GM21423 (cell line): ENCODE results near the gene AKAP10.
"Not testable (repeated sequence)": the region's sequence is repeated elsewhere in the genome, so short reads cannot be mapped to it uniquely, and the experiment has no call there.

Experiments
- ATAC-seq: cut with Tn5 transposase; IDR thresholded peaks from one replicate; pipeline ENCODE4 v1.9.1; 2021; ENCODE audit warnings: mild to moderate bottlenecking, moderate library complexity; ENCODE audit not compliant: unreplicated experiment

AKAP10 gene, protein sequence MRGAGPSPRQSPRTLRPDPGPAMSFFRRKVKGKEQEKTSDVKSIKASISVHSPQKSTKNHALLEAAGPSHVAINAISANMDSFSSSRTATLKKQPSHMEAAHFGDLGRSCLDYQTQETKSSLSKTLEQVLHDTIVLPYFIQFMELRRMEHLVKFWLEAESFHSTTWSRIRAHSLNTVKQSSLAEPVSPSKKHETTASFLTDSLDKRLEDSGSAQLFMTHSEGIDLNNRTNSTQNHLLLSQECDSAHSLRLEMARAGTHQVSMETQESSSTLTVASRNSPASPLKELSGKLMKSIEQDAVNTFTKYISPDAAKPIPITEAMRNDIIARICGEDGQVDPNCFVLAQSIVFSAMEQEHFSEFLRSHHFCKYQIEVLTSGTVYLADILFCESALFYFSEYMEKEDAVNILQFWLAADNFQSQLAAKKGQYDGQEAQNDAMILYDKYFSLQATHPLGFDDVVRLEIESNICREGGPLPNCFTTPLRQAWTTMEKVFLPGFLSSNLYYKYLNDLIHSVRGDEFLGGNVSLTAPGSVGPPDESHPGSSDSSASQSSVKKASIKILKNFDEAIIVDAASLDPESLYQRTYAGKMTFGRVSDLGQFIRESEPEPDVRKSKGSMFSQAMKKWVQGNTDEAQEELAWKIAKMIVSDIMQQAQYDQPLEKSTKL

DNA sequence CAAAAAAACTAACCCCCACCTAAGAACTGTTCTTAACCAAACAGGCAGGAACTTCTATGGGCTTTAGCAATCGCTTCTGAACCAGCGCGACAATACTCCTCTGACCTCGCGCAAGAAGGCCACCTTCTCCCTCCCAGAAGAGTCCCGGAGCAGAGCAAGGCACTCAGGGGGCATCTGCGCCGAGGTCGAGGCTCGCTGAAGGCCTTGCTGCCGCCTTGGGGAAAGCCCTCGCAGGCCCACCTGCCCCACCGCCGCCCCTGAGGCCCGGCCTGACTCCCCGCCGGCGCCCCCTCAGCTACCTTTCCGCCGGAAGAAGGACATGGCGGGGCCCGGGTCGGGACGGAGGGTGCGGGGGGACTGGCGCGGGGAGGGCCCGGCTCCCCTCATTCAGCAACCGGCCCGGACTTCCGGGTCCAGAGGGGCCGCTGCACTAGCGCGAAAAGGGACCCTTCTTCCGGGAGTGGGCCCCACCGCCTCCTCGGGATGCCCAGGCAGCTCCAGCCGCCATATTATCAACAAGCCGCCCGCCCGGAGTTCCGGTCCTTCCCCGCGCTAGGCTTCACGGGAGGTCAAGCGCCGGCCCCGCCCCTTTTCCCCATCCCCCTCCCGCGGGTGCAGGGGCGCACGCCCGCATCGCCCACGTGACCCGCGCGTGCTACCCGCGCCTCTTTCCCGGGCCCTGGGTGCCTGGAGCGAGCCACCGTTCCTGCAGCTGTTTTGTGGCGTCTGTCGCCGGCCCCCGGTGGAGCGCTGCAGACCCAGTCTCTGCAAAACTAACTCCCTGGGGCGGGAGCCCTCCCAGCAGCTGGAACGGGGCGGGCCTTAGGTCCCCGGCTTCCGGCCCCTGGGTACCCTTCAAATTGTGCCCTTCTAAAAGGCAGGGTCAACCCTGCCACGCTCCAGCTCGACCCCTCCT, at the start of gene AKAP10:
TSS of gene AKAP10 (minus strand) at position 536 of the 916 bp plus-strand sequence. CDS start at position 387, 149 bp downstream.
- peak; percentile 79 for ATAC-seq

DNA sequence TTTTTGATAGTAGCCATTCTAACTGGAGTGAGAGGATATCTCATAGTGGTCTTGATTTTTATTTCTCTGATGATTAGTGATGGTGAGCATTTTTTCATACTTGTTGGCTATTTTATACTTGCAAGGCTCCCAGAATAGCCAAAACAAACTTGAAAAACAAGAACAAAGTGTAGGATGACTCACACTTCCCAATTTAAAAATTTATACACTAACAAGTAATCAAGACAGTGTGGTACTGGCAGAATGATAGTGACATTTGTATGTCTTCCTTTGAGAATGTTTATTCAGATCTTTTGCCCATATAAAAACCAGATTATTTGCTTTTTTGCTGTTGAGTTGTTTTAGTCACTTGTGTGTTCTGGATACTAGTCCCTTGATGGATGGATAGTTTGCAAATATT, 49.3 kb upstream of the AKAP10 start:
- no peak for ATAC-seq

DNA sequence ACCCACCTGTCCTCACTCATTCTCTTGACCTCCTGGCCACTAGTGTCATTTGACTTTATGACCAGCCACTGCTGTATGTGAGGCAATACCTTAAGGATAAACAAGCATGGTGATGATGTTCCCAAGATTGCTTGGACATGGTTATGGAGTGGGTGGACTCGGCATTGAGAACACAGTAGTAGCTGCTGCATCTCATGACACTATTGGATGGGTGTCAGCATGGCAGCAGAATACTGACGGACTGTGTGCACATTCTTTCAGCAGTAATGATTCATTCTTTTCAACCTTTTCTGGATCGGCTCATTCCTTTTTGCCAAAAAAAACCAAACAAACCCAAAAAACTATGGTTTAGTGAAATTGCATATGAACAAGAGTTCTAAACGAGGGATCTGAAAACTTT, 45.1 kb upstream of the AKAP10 start:
- no peak for ATAC-seq

DNA sequence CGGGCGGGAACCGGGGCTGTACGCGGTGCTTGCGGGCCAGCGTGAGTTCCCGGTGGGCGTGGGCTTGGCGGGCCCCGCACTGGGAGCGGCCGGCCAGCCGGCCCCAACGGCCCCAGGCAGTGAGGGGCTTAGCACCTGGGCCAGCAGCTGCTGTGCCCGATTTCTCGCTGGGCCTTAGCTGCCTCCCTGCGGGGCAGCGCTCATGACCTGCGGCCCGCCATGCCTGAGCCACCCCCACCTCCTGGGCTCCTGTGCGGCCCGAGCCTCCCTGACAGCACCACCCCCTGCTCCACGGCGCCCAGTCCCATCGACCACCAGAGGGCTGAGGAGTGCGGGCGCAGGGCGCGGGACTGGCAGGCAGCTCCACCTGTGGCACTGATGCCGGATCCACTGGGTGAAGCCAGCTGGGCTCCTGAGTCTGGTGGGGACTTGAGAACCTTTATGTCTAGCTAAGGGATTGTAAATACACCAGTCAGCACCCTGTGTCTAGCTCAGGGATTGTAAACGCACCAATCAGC, 38.9 kb upstream of the AKAP10 start:
- not testable (repeated sequence) for ATAC-seq

DNA sequence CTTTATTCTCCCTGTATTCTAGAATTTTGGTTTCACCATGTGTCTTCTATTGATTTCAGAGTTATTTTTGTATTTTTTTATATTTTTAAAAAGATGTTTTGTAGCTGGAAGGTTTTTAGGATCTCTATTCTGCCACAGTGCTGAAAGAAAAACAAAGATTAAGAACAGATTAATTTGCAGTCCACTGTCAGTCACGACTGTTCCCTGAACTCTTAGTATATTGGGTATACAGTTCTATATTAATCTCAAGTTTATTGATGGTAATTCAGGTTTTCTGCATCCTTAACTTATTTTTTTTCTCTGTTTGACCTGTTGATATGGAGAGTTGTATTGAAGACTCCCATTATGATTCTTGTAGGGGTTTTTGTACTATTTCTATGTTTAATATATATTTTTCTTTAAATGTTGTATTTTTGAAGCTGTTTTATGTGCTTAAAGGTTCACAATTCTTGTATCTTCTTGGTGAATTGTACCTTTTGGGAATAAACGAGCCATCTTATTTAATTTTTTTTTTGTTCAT, 34.4 kb upstream of the AKAP10 start:
- ATAC-seq = no peak

DNA sequence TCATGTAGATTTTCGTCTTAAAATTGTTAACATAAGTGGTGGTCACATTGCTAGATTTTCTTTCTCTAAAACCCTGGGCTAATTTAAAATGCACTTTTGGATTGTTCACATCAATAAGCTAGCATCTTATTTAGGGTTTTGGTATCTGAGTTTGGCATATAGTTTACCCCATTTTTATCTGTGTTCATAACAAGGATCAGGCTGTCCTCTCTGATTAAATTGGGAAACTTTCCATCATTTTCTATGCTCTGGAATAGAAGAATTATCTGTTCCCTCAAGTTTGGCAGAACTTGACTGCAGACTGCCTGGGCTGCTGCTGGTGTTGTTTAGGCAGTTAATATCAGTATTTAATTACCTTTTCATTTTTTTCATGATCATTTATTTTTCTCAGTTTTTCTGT, 33.3 kb upstream of the AKAP10 start:
- ATAC-seq = no peak

DNA sequence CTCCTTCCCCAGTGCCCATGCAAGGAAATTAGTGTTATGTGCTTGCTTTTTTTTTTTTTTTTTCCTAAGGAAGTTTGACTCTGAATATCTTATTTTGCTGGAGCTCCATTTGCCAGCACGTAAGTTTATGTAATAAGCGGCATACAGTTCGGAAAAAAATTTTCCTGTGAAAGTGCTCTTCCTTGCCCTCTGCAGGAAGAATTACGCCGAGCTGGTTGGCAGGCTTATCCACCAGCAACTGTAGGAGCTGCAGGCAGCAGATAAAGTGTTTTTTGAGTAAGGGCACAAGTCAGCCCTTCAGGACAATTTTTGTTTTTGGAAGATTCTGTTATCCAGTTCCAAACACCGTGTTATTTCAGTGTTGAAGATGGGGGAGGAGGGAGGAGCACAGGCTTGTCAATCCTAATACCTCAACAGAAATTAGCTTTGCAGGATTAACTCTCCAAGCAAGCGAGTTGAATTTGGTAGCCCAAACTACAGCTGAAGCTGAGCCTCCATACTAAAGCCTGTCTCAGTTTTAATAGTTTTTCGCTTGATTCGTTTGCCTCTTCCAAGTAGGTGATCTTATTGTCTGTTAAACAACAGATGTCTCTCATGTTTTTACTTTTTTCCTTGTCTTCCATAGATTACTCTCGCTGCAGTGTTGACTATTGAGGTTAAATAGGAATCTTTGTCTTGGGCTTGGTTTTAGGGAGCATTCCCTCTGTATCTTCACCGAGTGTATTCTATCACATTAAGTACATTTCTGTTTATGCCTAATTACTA, 32.7 kb upstream of the AKAP10 start:
- no peak for ATAC-seq

DNA sequence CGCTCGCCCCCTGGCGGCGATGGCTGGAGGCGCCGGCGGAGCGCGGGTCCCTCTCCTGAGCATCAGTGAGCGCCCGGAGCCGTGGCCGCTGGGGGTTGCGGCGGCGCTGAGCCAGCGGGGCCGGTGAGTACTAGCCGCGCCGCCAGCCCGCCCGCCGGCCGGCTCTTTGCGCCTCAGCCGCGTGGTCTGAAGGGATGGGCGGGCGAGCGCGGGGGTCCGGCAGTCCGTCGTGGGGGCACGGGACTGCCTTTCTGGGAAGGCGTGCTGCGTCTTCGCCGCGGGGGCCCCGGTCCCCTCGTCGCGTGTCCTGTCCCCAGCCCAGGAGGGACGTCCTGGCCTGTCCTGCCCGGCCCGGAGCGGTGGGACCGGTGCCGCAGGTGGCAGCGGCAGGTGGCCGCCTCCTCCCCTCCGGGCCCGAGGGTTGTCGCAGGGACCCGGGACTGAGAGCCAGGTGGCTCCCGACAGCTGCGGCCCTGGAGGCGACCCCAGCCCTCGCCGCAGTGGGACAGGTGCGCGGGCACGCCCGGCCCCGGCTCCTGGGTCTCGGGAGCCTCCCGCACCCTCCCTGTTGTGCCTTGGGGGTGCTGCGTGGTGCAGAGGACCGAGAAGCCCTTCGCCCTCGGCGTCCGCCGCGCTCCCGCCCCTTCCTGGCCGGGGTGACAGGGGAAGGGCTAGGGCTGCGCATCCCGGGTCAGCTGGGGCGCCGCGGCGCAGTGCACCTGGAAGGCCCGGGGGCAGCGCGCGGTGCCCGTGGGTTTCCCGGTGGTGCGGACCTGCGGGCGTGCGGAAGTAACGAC, 31.9 kb upstream of the AKAP10 start, which contains the start of gene SPECC1:
TSS of gene SPECC1 (plus strand) at position 58 of the 797 bp plus-strand sequence. CDS start 87,293 bp downstream, outside the sequence.
- peak; percentile 90 for ATAC-seq

DNA sequence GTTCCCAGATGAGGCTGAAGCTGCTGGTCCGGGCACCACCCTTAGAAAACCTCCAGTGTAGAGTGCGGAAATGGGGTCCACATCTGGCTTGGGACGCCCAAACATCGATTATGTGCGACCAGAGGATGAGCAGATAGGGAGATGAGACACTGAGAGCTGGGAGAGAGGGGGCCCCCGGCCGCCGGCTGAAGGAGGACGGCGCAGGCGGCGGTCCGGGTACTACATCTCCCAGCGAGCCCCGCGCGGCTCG, 31.3 kb upstream of the AKAP10 start:
- no peak for ATAC-seq

DNA sequence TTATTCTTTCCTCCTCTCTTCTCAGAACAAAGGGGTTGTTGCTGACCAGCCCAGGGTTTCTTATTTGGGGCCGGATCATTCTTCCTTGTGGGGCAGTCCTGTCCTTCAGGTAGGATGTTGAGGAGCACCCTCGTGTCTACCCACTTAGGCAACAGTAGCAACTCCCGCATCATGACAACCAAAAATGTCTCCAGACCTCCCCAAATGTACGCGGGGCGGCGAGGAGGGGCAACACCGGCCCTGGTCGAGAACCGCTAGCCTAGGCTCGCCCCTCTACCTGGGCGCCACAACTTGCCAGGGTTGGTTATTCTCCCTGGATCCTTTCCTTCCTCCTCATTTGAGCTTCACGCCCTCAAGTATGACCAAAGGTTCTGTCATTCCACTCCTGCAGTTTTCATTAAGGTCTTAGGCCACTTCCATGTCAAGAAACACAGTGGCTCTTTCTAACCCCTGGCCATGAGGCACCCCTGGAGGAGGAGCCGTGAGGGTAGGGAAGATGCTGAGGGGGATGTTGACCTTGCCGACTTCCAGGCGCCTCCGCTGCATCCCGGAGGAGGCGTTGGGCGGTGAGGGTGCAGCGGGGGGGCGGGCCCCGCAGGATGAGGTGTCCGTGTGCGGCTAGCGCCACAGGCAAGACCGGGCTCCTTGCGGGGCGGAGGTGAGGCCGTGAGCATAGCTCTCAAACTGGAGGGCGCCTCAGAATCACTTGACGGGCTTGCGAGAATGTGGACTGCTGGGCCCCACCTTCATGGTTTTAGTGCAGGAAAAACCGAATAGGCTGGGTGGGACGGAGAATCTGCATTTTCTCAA, 30.8 kb upstream of the AKAP10 start:
- ATAC-seq = peak; percentile 25

DNA sequence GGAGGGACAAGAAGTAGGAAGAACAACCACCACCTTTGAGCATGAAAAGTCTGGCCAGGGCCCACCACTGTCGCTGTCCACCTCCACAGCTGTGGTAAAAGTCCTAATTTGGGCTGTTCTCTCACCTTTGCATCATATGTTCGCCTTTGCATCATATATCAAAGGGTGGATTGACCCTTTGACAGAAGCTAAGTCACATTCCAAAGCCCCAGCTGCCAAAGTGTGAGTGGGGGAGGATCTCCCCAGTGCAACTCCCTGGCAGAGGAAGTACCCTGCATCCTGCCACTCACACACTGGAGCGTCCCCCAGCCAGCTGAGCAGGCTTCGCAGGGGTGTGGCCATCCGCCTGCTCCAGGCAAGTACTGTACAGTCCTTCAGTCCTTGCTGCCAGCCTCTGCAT, 18.9 kb upstream of the AKAP10 start:
- no peak for ATAC-seq

DNA sequence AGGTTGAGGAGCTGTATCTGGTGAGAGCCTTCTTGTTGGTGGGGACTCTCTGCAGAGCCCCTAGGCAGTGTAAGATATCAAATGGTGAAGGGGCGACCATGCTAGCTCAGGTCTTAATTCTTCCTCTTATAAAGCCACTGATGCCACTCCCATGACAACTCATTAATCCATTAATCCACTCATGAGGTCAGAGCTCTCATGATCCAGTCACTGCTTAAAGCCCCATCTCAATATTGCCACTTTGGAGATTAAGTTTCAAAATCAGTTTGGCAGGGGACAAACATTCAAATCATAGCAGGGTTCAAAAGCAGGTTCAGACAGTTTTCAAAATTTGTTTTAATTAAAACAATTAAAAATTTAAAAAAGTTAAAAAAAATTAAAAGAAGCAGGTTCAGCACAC, 18.5 kb upstream of the AKAP10 start:
- no peak for ATAC-seq

DNA sequence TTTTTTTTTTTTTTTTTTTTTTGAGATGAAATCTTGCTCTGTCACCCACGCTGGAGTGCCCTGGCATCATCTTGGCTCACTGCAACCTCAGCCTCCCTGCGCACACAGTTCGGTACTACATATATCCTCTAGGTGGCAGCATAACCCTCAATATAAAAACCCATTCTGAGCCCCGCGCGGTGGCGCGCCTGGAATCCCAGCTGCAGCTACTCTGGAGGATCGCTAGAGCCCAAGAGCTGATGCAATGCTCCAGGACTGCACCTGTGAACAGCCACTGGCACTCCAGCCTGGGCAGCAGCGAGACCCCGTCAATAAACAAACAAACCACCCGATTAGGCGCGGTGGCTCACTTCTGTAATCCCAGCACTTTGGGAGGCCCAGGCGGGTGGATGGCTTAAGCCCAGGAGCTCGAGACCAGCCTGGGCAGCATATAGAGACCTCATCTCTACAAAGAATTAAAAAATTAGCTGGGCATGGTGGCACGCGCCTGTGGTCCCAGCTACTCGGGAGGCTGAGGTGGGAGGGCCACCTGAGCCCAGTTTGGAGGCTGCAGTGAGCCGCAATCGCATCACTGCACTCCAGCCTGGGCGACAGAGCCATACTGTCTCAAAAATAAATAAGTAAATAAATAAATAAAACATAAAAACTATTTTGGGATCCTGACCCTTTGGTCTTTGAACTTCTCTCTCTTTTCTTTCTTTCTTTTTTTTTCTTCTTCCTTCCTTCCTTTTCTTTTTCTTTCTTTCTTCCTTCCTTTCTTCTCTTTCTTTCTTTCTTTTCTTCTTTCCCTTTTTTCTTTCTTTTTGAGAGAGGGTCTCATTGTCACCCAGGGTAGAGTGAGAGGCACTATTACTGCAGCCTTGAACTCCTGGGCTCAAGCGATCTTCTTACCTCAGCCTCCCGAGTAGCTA, 15.4 kb upstream of the AKAP10 start:
- ATAC-seq = peak; percentile 86

DNA sequence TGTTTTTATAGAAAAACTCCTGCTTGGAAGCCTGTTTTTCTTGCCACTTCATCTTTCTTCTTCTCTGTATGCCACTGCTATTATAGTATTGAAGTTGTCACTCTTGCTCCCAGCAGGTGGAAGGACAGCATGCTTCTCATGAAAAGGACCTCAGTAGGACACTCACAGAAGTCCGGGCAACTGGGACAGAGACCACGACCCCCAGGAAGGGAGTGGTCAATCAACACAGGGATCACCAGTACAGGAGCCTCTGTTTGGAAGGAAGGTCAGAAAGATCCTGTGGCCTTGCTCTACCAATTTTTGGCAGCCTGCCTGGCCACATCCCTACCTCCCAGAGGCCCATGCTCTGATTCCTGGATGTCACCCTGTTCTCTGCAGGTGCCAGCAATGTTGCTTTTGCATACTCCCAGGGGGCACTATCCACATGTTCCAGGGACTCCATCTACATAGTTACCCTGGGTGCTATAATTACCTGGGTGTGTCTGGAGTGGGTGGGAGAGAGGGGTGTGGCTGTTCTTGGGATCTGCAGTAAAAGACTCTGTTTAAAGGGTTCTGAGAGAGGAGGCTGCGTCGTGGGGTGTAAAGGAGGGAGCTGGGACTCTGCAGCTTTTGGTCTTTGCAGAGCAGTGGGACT, 13.7 kb upstream of the AKAP10 start:
- no peak for ATAC-seq

DNA sequence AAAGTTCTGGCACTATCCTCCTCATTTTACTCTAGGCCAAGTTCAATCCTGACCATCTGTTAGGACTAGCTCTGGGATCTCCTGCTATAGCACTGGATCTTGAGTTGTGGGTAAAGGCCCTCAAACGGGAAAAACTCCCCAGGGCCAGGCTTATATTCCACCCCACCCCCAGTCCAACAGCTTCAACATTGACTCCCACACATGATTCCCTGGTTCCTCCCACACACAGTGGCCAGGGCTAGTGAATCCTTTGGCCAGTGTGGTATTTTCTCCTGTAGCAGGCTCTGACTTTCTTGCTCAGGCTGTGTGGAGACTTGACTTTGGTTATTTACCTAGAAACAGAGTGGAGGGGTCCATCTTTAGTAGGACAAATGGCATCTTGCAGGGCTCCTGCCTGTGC, 10.3 kb upstream of the AKAP10 start:
- no peak for ATAC-seq

DNA sequence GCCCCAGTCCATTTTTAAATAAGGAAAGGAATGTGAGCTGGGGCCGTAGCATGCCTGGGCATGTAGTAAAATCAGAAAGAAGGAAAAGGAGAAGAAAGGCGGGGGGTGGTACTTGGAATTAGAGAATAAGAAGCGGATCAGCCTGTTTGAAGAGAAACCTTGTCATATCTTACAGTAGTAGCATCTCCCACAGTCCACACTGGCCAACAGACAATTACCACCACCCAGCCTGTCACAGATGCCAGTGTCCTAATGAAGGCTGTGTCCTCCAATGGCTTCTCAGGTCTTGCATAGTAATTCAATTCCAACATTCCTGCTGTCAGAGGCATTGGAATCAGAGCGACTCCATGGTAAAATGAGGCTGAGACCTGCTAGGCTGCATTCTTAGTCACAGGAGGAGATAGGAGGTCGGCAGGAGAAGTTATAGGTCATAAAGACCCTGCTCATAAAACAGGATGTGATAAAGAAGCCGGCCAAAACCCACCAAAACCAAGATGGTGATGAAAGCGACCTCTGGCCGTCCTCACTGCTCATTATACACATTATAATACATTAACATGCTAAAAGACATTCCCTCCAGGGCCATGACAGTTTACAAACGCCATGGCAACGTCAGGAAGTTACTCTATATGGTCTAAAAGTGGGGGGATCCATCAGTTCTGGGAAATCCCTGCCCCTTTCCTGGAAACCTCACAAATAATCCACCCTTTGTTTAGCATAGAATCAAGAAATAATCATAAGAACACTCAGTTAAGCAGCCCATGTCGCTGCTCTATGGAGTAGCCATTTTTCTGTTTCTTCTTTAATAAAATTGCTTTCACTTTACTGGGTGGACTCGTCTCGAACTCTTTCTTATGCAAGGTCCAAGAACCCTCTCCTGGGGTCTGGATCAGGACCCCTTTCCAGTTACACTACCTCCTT, 9.6 kb upstream of the AKAP10 start:
- no peak for ATAC-seq
